Stimulated activated naive CD4-positive, alpha-beta T cell treated with Interleukin-2 at 50 U/mL for 16 hours (primary cell): Measurements from ENCODE around the gene SPECC1L.

Source experiments
- DNase-seq: peaks from one replicate; lab custom pipeline; 2025; lab: John Stamatoyannopoulos, UW

SPECC1L gene

GRCh38 chr22:24366701-24367100, 96.1 kb downstream of the SPECC1L start:
- DNase-seq: no peak

- no peak for DNase-seq
These were observed 97.2 kb downstream of the SPECC1L start for GRCh38 chr22:24367841-24368240.

- DNase-seq: no peak
These were observed 99.8 kb downstream of the SPECC1L start for GRCh38 chr22:24370401-24370800.

GRCh38 chr22:24376002-24376401, 105.4 kb downstream of the SPECC1L start:
- DNase-seq: no peak

- no peak for DNase-seq
These were observed 106.0 kb downstream of the SPECC1L start for GRCh38 chr22:24376586-24376985.

- DNase-seq: no peak
These were observed 108.9 kb downstream of the SPECC1L start for GRCh38 chr22:24379536-24379935.

GRCh38 chr22:24380220-24380904, 109.7 kb downstream of the SPECC1L start:
- no peak for DNase-seq

- no peak for DNase-seq
These were observed 110.2 kb downstream of the SPECC1L start for GRCh38 chr22:24380905-24381230.

GRCh38 chr22:24383061-24383460, 112.4 kb downstream of the SPECC1L start:
- DNase-seq: no peak

GRCh38 chr22:24384131-24384530, 113.5 kb downstream of the SPECC1L start:
- no peak for DNase-seq

GRCh38 chr22:24386937-24387471, 116.4 kb downstream of the SPECC1L start:
- DNase-seq: no peak

GRCh38 chr22:24389680-24390079, 119.0 kb downstream of the SPECC1L start:
- DNase-seq: no peak

- DNase-seq: no peak
These were observed 119.5 kb downstream of the SPECC1L start for GRCh38 chr22:24390156-24390555.

- DNase-seq: no peak
These were observed 119.9 kb downstream of the SPECC1L start for GRCh38 chr22:24390576-24390975.

- DNase-seq: no peak
These were observed 121.2 kb downstream of the SPECC1L start for GRCh38 chr22:24391836-24392217.

- DNase-seq: no peak
These were observed 121.7 kb downstream of the SPECC1L start for GRCh38 chr22:24392218-24392931.

- no peak for DNase-seq
These were observed 122.5 kb downstream of the SPECC1L start for GRCh38 chr22:24393012-24393559.

- DNase-seq: no peak
These were observed 123.2 kb downstream of the SPECC1L start for GRCh38 chr22:24393848-24394247.

GRCh38 chr22:24394254-24394653, 123.6 kb downstream of the SPECC1L start:
- no peak for DNase-seq

- no peak for DNase-seq
These were observed 127.8 kb downstream of the SPECC1L start for GRCh38 chr22:24398409-24398808.

GRCh38 chr22:24400034-24400725, 129.5 kb downstream of the SPECC1L start:
- DNase-seq: no peak

- DNase-seq: no peak
These were observed 130.3 kb downstream of the SPECC1L start for GRCh38 chr22:24400726-24401596.
